HG02642 (cell line): ENCODE data around the gene PHYKPL.
"Not testable (repeated sequence)": the region's sequence is repeated elsewhere in the genome, so short reads cannot be mapped to it uniquely, and the experiment has no call there.

Experiments
- ATAC-seq: cut with Tn5 transposase; IDR thresholded peaks from one replicate; pipeline ENCODE4 v1.9.1; 2021; ENCODE audit warnings: mild to moderate bottlenecking; ENCODE audit not compliant: unreplicated experiment, poor library complexity

The PHYKPL gene

GRCh38 chr5:178241231-178241663 lies 8.6 kb upstream of the PHYKPL start:
- no peak for ATAC-seq

- no peak for ATAC-seq
These were observed 8.2 kb upstream of the PHYKPL start for GRCh38 chr5:178240766-178241165.

- no peak for ATAC-seq
These were observed 7.7 kb upstream of the PHYKPL start for GRCh38 chr5:178240341-178240741.

GRCh38 chr5:178239626-178240301 lies 7.2 kb upstream of the PHYKPL start:
- not testable (repeated sequence) for ATAC-seq

- no peak for ATAC-seq
These were observed 6.3 kb upstream of the PHYKPL start for GRCh38 chr5:178238711-178239592.

- no peak for ATAC-seq
These were observed 5.7 kb upstream of the PHYKPL start for GRCh38 chr5:178238313-178238635.

GRCh38 chr5:178237431-178238312 lies 5.1 kb upstream of the PHYKPL start:
- no peak for ATAC-seq

GRCh38 chr5:178236679-178237078 lies 4.1 kb upstream of the PHYKPL start:
- ATAC-seq, result no peak

GRCh38 chr5:178236126-178236525 lies 3.5 kb upstream of the PHYKPL start:
- ATAC-seq, result no peak

- ATAC-seq, result no peak
These were observed 3.0 kb upstream of the PHYKPL start for GRCh38 chr5:178235588-178235974.

- no peak for ATAC-seq
These were observed 2.4 kb upstream of the PHYKPL start for GRCh38 chr5:178234750-178235587.

GRCh38 chr5:178234121-178234749 lies 1.6 kb upstream of the PHYKPL start:
- ATAC-seq, result no peak

GRCh38 chr5:178232920-178233429 lies 373 bp upstream of the PHYKPL start:
- no peak for ATAC-seq

- ATAC-seq, result peak; percentile 3
These were observed 971 bp downstream of the PHYKPL start for GRCh38 chr5:178231539-178232123.

- ATAC-seq, result no peak
These were observed 1.6 kb downstream of the PHYKPL start for GRCh38 chr5:178230879-178231538.

GRCh38 chr5:178229861-178230260 lies 2.7 kb downstream of the PHYKPL start:
- no peak for ATAC-seq

- not testable (repeated sequence) for ATAC-seq
These were observed 3.5 kb downstream of the PHYKPL start for GRCh38 chr5:178229111-178229510.

GRCh38 chr5:178228609-178229008 lies 4.0 kb downstream of the PHYKPL start:
- ATAC-seq, result no peak
